GM23338 (cell line): ENCODE measurements around the gene DEPDC5. TPM values are rescaled to one million over a fixed set of nuclear protein-coding genes. Genes with fewer than 3 reads are reported as not detected.

Experiments
- ATAC-seq: fragments of 200-7000 bp; cut with Tn5 transposase; 3 replicates; pipeline ENCODE4 v1.9.1; 2020
- DNase-seq: peaks from one replicate; pipeline ENCODE4 v3.0.0-alpha.2; 2015; ENCODE audit warnings: low spot score
- H2AFZ ChIP-seq: fragments of 200-600 bp; sonication (generic); 2 replicates; pipeline ENCODE4 v1.8.0; 2016; ENCODE audit warnings: antibody characterized with exemption, mild to moderate bottlenecking, moderate library complexity
- H3F3A ChIP-seq: fragments of 200-600 bp; sonication (generic); replicated peaks from 2 replicates; pipeline ENCODE4 v1.8.0; 2017; ENCODE audit warnings: antibody characterized with exemption, mixed run types, low read depth
- H3K27ac ChIP-seq: fragments of 200-600 bp; sonication (generic); 2 replicates; pipeline ENCODE4 v1.6.1; 2016; ENCODE audit warnings: low read depth
- H3K27me3 ChIP-seq: fragments of 200-600 bp; sonication (generic); 2 replicates; pipeline ENCODE4 v1.8.0; 2016; ENCODE audit warnings: mild to moderate bottlenecking, mixed run types, moderate library complexity; ENCODE audit not compliant: insufficient read depth
- H3K36me3 ChIP-seq: fragments of 200-600 bp; sonication (generic); 2 replicates; pipeline ENCODE4 v1.8.0; 2016; ENCODE audit warnings: mild to moderate bottlenecking; ENCODE audit not compliant: insufficient read depth
- H3K4me1 ChIP-seq: fragments of 200-600 bp; sonication (generic); 2 replicates; pipeline ENCODE4 v1.8.0; 2016; ENCODE audit warnings: mild to moderate bottlenecking, moderate library complexity; ENCODE audit not compliant: insufficient read depth
- H3K4me2 ChIP-seq: fragments of 200-600 bp; sonication (generic); 2 replicates; pipeline ENCODE4 v1.7.1; 2017; ENCODE audit warnings: mixed run types
- H3K4me3 ChIP-seq: fragments of 200-600 bp; sonication (generic); 2 replicates; pipeline ENCODE4 v1.6.1; 2016; ENCODE audit warnings: mixed run types
- H3K79me2 ChIP-seq: fragments of 200-600 bp; sonication (generic); replicated peaks from 2 replicates; pipeline ENCODE4 v1.8.0; 2017; ENCODE audit warnings: mild to moderate bottlenecking; ENCODE audit not compliant: insufficient read depth
- H3K9me2 ChIP-seq: fragments of 200-600 bp; sonication (generic); 2 replicates; pipeline ENCODE4 v1.8.0; 2017; ENCODE audit not compliant: insufficient read depth
- H4K20me1 ChIP-seq: fragments of 200-600 bp; sonication (generic); replicated peaks from 2 replicates; pipeline ENCODE4 v1.8.0; 2017; ENCODE audit warnings: mild to moderate bottlenecking; ENCODE audit not compliant: insufficient read depth
- H3K27ac Mint-ChIP-seq: 2 replicates; pipeline ENCODE4 v1.8.0; 2020; ENCODE audit warnings: inconsistent platforms, mild to moderate bottlenecking, moderate library complexity, mixed read lengths
- H3K27me3 Mint-ChIP-seq: 3 replicates; pipeline ENCODE4 v1.8.0; 2022; ENCODE audit warnings: low read depth, mild to moderate bottlenecking, moderate library complexity, mixed read lengths, inconsistent platforms; ENCODE audit not compliant: insufficient read depth, poor library complexity
- H3K36me3 Mint-ChIP-seq: 3 replicates; pipeline ENCODE4 v1.8.0; 2021; ENCODE audit warnings: low read depth, mild to moderate bottlenecking, inconsistent platforms, moderate library complexity, mixed read lengths
- H3K4me1 Mint-ChIP-seq: 3 replicates; pipeline ENCODE4 v1.8.0; 2020; ENCODE audit warnings: mild to moderate bottlenecking, inconsistent platforms, mixed read lengths
- H3K4me3 Mint-ChIP-seq: 3 replicates; pipeline ENCODE4 v1.8.0; 2021; ENCODE audit warnings: moderate library complexity, mild to moderate bottlenecking, inconsistent platforms, mixed read lengths
- H3K9me3 Mint-ChIP-seq: 3 replicates; pipeline ENCODE4 v1.8.0; 2020; ENCODE audit warnings: moderate library complexity, mild to moderate bottlenecking, inconsistent platforms, mixed read lengths
- CREB1 ChIP-seq: fragments of 250-450 bp; sonication (Bioruptor Pico); IDR thresholded peaks from 2 replicates; pipeline ENCODE4 v1.5.0; 2020; ENCODE audit warnings: low read depth, mild to moderate bottlenecking, moderate library complexity
- CTCF ChIP-seq, 2 experiments: fragments of 200-600 bp in 1 of 2; sonication (generic) in 1 of 2; conservative IDR thresholded peaks; 2 replicates each; pipeline versions ENCODE4 v1.5.1 to v1.6.1; 2016 to 2017; ENCODE audit warnings: antibody characterized with exemption in 2 of 2, low read depth in 2 of 2, mild to moderate bottlenecking in 2 of 2, moderate library complexity in 1 of 2
- ETS1 ChIP-seq: IDR thresholded peaks from 2 replicates; pipeline ENCODE4 v1.6.1; 2016; ENCODE audit warnings: antibody characterized with exemption
- EZH2 ChIP-seq: fragments of 200-600 bp; sonication (generic); IDR thresholded peaks from one replicate; pipeline ENCODE4 v1.8.0; 2017; ENCODE audit warnings: antibody characterized with exemption, mild to moderate bottlenecking, low read depth; ENCODE audit not compliant: unreplicated experiment
- NANOG ChIP-seq: IDR thresholded peaks from 2 replicates; pipeline ENCODE4 v1.6.1; 2016; ENCODE audit warnings: antibody characterized with exemption, borderline replicate concordance
- REST ChIP-seq: IDR thresholded peaks from one replicate; pipeline ENCODE4 v1.6.1; 2018; ENCODE audit warnings: antibody characterized with exemption; ENCODE audit not compliant: unreplicated experiment
- STAT1 ChIP-seq: IDR thresholded peaks from one replicate; pipeline ENCODE4 v1.6.1; 2016; ENCODE audit warnings: antibody characterized with exemption; ENCODE audit not compliant: unreplicated experiment
- ZNF114 ChIP-seq: fragments of 250-450 bp; sonication (Bioruptor Pico); IDR thresholded peaks from 2 replicates; pipeline ENCODE4 v1.5.0; 2020; ENCODE audit warnings: mild to moderate bottlenecking, moderate library complexity
- ZNF331 ChIP-seq: fragments of 250-450 bp; sonication (Bioruptor Pico); IDR thresholded peaks from 2 replicates; pipeline ENCODE4 v1.5.0; 2020; ENCODE audit warnings: low read depth, mild to moderate bottlenecking, moderate library complexity
- ZNF462 ChIP-seq: fragments of 250-450 bp; sonication (Bioruptor Pico); IDR thresholded peaks from 2 replicates; pipeline ENCODE4 v1.5.0; 2020; ENCODE audit warnings: mild to moderate bottlenecking, moderate library complexity
- polyA plus RNA-seq: library from polyadenylated mRNA; unstranded; fragments of >200 nt; fragmentation: Nextera tagmentation; extraction: Ambion mirVana; gene quantifications from 2 replicates; pipeline ENCODE4 v1.2.1, GENCODE V29; 2016
- total RNA-seq: library from RNA; depleted of rRNA; stranded (reverse); fragments of >200 nt; shearing (Covaris generic); gene quantifications from 2 replicates; pipeline ENCODE4 v1.2.3, GENCODE V29; 2014

The DEPDC5 gene
- total and polyA plus RNA-seq, 2 experiments from 2014 or later = 18.7 to 19.7 TPM

GRCh38 chr22:31927562-31927961 is 173.7 kb downstream of the DEPDC5 start:
- no peak overlapping the region for H3K4me3 Mint-ChIP-seq
- H3K4me1 Mint-ChIP-seq = no peaks in the 10 kb centered on the region
- H3K27ac Mint-ChIP-seq = no peak overlapping the region
- peaks cover 3% of the 10 kb centered on the region for H3K27me3 Mint-ChIP-seq
- H3K79me2 ChIP-seq = no peaks in the 10 kb centered on the region
- H3K4me2 ChIP-seq = no peak overlapping the region
- ATAC-seq (no peak), DNase-seq (no peak)
- peaks cover 4% of the 10 kb centered on the region for H3K4me1 ChIP-seq
- TF ChIP-seq ZNF331 (CRISPR knock-in tag) (no peak), STAT1 (no peak), REST (no peak), NANOG (no peak), EZH2 (no peak), ETS1 (no peak), CREB1 (CRISPR knock-in tag) (no peak), ZNF114 (CRISPR knock-in tag) (no peak), CTCF (conservative IDR thresholded peaks at IDR 0.05; ENCODE audit: low read depth in 2 of 2) (no peak), ZNF462 (CRISPR knock-in tag) (no peak)
- no peaks in the 10 kb centered on the region for H3K9me3 Mint-ChIP-seq
- H3K36me3 ChIP-seq = no peaks in the 10 kb centered on the region
- no peak overlapping the region for H3K4me3 ChIP-seq
- 0 out of 2 replicates have a peak, but pooled peaks cover 5% of the 10 kb centered on the region for H3K9me2 ChIP-seq
- no peaks in the 10 kb centered on the region for H3K36me3 Mint-ChIP-seq
- H4K20me1 ChIP-seq = no peaks in the 10 kb centered on the region
- H3F3A ChIP-seq = no peaks in the 10 kb centered on the region
- H3K27ac ChIP-seq = no peak overlapping the region
- no peaks in the 10 kb centered on the region for H3K27me3 ChIP-seq
- no peak overlapping the region for H2AFZ ChIP-seq
